ENCODE measurements around the gene RNF123. TPM values are rescaled to one million over a fixed set of nuclear protein-coding genes. Genes with fewer than 3 reads are reported as not detected.

The RNF123 gene
- total and polyA plus RNA-seq, 2 experiments from 2014 or later = 21.6 to 22.8 TPM

- no peak overlapping the region for H3K27ac ChIP-seq
- H3K4me1 ChIP-seq (ENCODE audit: insufficient read depth) = no peaks in the 10 kb centered on the region
- no peaks in the 10 kb centered on the region for H3K9me2 ChIP-seq (ENCODE audit: insufficient read depth)
- in situ Hi-C loops (cut with MboI) = no loop called here
- H3K9ac ChIP-seq = no peak overlapping the region
- H2AFZ ChIP-seq = no peak overlapping the region
- 83 to 89% methylated on average over 16 of the region's 16 CpGs for WGBS, 2 experiments (ENCODE audit: low coverage in 1 of 2, low lambda C conversion rate in 2 of 2, missing lambda C conversion rate in 2 of 2)
- DNase-seq = no peak
- H3K4me3 ChIP-seq = no peak overlapping the region
- H3K79me2 ChIP-seq (ENCODE audit: insufficient read depth) = no peaks in the 10 kb centered on the region
- H3K4me2 ChIP-seq (ENCODE audit: unreplicated experiment) = no peak overlapping the region
- 0 out of 2 replicates have a peak, but pooled peaks cover 10% of the 10 kb centered on the region for H3F3A ChIP-seq (ENCODE audit: insufficient read depth)
- H3K36me3 ChIP-seq (ENCODE audit: low read depth) = no peaks in the 10 kb centered on the region
- no peaks in the 10 kb centered on the region for H3K9me3 ChIP-seq (ENCODE audit: low read depth)
- H4K20me1 ChIP-seq (ENCODE audit: insufficient read depth) = no peaks in the 10 kb centered on the region
- no peak for TF ChIP-seq EZH2phosphoT487 (IDR thresholded peaks at IDR 0.05; ENCODE audit: insufficient read depth, low read depth)
- no peaks in the 10 kb centered on the region for H3K27me3 ChIP-seq (replicated peaks; ENCODE audit: insufficient read depth)
Observed at GRCh38 chr3:49716691-49717210, 27.4 kb downstream of the RNF123 start.

- 86 to 90% methylated on average over 12 to 14 of the region's 14 CpGs for WGBS, 2 experiments (ENCODE audit: low coverage in 1 of 2, low lambda C conversion rate in 2 of 2, missing lambda C conversion rate in 2 of 2)
- in situ Hi-C loops (cut with MboI) = no loop called here
- TF ChIP-seq EZH2 (IDR thresholded peaks at IDR 0.05; ENCODE audit: insufficient read depth, poor library complexity, severe bottlenecking) (no peak), EZH2phosphoT487 (IDR thresholded peaks at IDR 0.05; ENCODE audit: insufficient read depth, low read depth) (no peak)
Observed at GRCh38 chr3:49717211-49717958, 28.0 kb downstream of the RNF123 start.

GRCh38 chr3:49717959-49718857 lies 28.9 kb downstream of the RNF123 start:
- in situ Hi-C loops (cut with MboI) = no loop called here
- no peaks in the 10 kb centered on the region for H4K20me1 ChIP-seq (ENCODE audit: insufficient read depth)
- H3K79me2 ChIP-seq (ENCODE audit: insufficient read depth) = peaks cover 14% of the 10 kb centered on the region
- H3K4me1 ChIP-seq (ENCODE audit: insufficient read depth) = peaks cover 7% of the 10 kb centered on the region; the same call in 1 of the 2 replicates
- DNase-seq = no peak
- no peak overlapping the region for H2AFZ ChIP-seq
- no peaks in the 10 kb centered on the region for H3K9me3 ChIP-seq (ENCODE audit: low read depth)
- no peaks in the 10 kb centered on the region for H3K9me2 ChIP-seq (ENCODE audit: insufficient read depth)
- no peak overlapping the region for H3K27ac ChIP-seq
- 0 out of 2 replicates have a peak, but pooled peaks cover 10% of the 10 kb centered on the region for H3F3A ChIP-seq (ENCODE audit: insufficient read depth)
- H3K4me3 ChIP-seq = 0 out of 2 replicates have a peak overlapping the region, but pooled peaks have one; percentile 64
- 80 to 81% methylated on average over 72 to 75 of the region's 75 CpGs for WGBS, 2 experiments (ENCODE audit: low coverage in 1 of 2, low lambda C conversion rate in 2 of 2, missing lambda C conversion rate in 2 of 2)
- TF ChIP-seq EZH2 (IDR thresholded peaks at IDR 0.05; ENCODE audit: insufficient read depth, poor library complexity, severe bottlenecking) (no peak), EZH2phosphoT487 (IDR thresholded peaks at IDR 0.05; ENCODE audit: insufficient read depth, low read depth) (no peak)
- no peak overlapping the region for H3K4me2 ChIP-seq (ENCODE audit: unreplicated experiment)
- no peak overlapping the region for H3K9ac ChIP-seq
- no peaks in the 10 kb centered on the region for H3K36me3 ChIP-seq (ENCODE audit: low read depth)
- H3K27me3 ChIP-seq (replicated peaks; ENCODE audit: insufficient read depth) = no peaks in the 10 kb centered on the region

More at GRCh38 chr3:49717211-49717958, 28.0 kb downstream of the RNF123 start:
- Histone ChIP-seq H3K9ac (no peak overlapping the region), H3K27ac (no peak overlapping the region), H3K9me2 (ENCODE audit: insufficient read depth) (no peaks in the 10 kb centered on the region), H3K27me3 (replicated peaks; ENCODE audit: insufficient read depth) (no peaks in the 10 kb centered on the region), H4K20me1 (ENCODE audit: insufficient read depth) (no peaks in the 10 kb centered on the region), H3K79me2 (ENCODE audit: insufficient read depth) (peaks cover 5% of the 10 kb centered on the region), H3F3A (ENCODE audit: insufficient read depth) (0 out of 2 replicates have a peak, but pooled peaks cover 10% of the 10 kb centered on the region), H3K36me3 (ENCODE audit: low read depth) (no peaks in the 10 kb centered on the region), H2AFZ (no peak overlapping the region), H3K9me3 (ENCODE audit: low read depth) (no peaks in the 10 kb centered on the region), H3K4me1 (ENCODE audit: insufficient read depth) (peaks cover 2% of the 10 kb centered on the region; the same call in 1 of the 2 replicates), H3K4me2 (ENCODE audit: unreplicated experiment) (no peak overlapping the region), H3K4me3 (no peak overlapping the region)
- no peak for DNase-seq

- no peak overlapping the region for H2AFZ ChIP-seq
- H3K9me2 ChIP-seq (ENCODE audit: insufficient read depth) = no peaks in the 10 kb centered on the region
- H3K79me2 ChIP-seq (ENCODE audit: insufficient read depth) = peaks cover 18% of the 10 kb centered on the region
- peak overlapping the region; percentile 60 for H3K4me2 ChIP-seq (ENCODE audit: unreplicated experiment)
- H3K4me1 ChIP-seq (ENCODE audit: insufficient read depth) = peaks cover 7% of the 10 kb centered on the region; the same call in 1 of the 2 replicates
- no peak overlapping the region for H3K27ac ChIP-seq
- peak overlapping the region; percentile 64 for H3K4me3 ChIP-seq
- no peak overlapping the region for H3K9ac ChIP-seq
- TF ChIP-seq EZH2 (IDR thresholded peaks at IDR 0.05; ENCODE audit: insufficient read depth, poor library complexity, severe bottlenecking) = no peak
- TF ChIP-seq EZH2phosphoT487 (IDR thresholded peaks at IDR 0.05; ENCODE audit: insufficient read depth, low read depth) = no peak
- 18% methylated on average over 33 of the region's 33 CpGs for WGBS, 2 experiments (ENCODE audit: low coverage in 1 of 2, low lambda C conversion rate in 2 of 2, missing lambda C conversion rate in 2 of 2)
- H3K9me3 ChIP-seq (ENCODE audit: low read depth) = no peaks in the 10 kb centered on the region
- H3K36me3 ChIP-seq (ENCODE audit: low read depth) = no peaks in the 10 kb centered on the region
- H3K27me3 ChIP-seq (replicated peaks; ENCODE audit: insufficient read depth) = no peaks in the 10 kb centered on the region
- in situ Hi-C loops (cut with MboI) = no loop called here
- no peaks in the 10 kb centered on the region for H4K20me1 ChIP-seq (ENCODE audit: insufficient read depth)
- 0 out of 2 replicates have a peak, but pooled peaks cover 10% of the 10 kb centered on the region for H3F3A ChIP-seq (ENCODE audit: insufficient read depth)
- no peak for DNase-seq
Observed at GRCh38 chr3:49718858-49719213, 29.5 kb downstream of the RNF123 start.
